GF-D8 (cell line): Measurements from ENCODE around the gene DSTN.

ENCODE experiments used
- DNase-seq: peaks from one replicate; lab custom pipeline; 2025; lab: John Stamatoyannopoulos, UW

Gene DSTN

GRCh38 chr20:17612287-17612991 is 42.6 kb downstream of the DSTN start:
- no peak for DNase-seq

GRCh38 chr20:17612992-17613327 is 43.1 kb downstream of the DSTN start:
- DNase-seq: no peak

GRCh38 chr20:17613328-17614175 is 43.7 kb downstream of the DSTN start:
- DNase-seq: no peak

- no peak for DNase-seq
These were observed 44.4 kb downstream of the DSTN start for GRCh38 chr20:17614176-17614811.

- no peak for DNase-seq
These were observed 45.2 kb downstream of the DSTN start for GRCh38 chr20:17614812-17615644.

- no peak for DNase-seq
These were observed 46.0 kb downstream of the DSTN start for GRCh38 chr20:17615645-17616479.

- no peak for DNase-seq
These were observed 46.8 kb downstream of the DSTN start for GRCh38 chr20:17616480-17617211.

- no peak for DNase-seq
These were observed 47.5 kb downstream of the DSTN start for GRCh38 chr20:17617212-17617867.

- no peak for DNase-seq
These were observed 48.2 kb downstream of the DSTN start for GRCh38 chr20:17617868-17618672.

GRCh38 chr20:17618673-17619013 is 48.8 kb downstream of the DSTN start:
- no peak for DNase-seq

- DNase-seq: no peak
These were observed 49.6 kb downstream of the DSTN start for GRCh38 chr20:17619351-17620093.

GRCh38 chr20:17620371-17621228 is 50.7 kb downstream of the DSTN start:
- DNase-seq: no peak

GRCh38 chr20:17621229-17621968 is 51.5 kb downstream of the DSTN start:
- DNase-seq: no peak

GRCh38 chr20:17622086-17622850 is 52.4 kb downstream of the DSTN start:
- DNase-seq: no peak

- DNase-seq: no peak
These were observed 53.1 kb downstream of the DSTN start for GRCh38 chr20:17622851-17623508.

- no peak for DNase-seq
These were observed 54.2 kb downstream of the DSTN start for GRCh38 chr20:17624070-17624469.
